ENCODE measurements around the gene CD99L2. TPM values are rescaled to one million over a fixed set of nuclear protein-coding genes. Genes with fewer than 3 reads are reported as not detected.

CD99L2 gene
- total and polyA plus RNA-seq, 2 donors (not counting 1 experiment from before 2014, with no cell fraction given): 40.6 to 55.5 TPM

DNA sequence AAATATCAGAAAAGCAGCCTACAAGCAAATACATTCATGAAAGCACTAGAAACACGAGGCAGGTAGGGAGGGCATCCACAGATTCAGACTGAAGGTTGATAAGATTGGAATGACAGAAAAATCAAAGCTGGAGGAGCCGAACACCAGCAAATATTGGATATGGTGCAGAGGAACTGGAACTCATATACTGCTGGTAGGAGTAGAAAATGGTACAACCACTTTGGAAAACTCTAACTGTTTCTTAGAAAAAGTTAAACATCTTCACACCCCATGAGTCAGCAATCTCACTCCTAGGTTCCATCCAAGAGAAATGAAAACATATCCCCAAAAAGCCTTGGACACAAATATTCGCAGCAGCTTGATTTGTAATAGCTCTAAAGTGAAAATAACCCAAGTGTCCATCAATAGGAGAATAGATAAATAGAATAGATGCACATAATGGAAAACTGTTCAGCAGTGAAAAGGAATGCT, 27.1 kb downstream of the CD99L2 start:
- TF ChIP-seq EZH2 (IDR thresholded peaks at IDR 0.05; ENCODE audit: low read length, missing control alignments): no peak
- TF ChIP-seq, protein P1, sequence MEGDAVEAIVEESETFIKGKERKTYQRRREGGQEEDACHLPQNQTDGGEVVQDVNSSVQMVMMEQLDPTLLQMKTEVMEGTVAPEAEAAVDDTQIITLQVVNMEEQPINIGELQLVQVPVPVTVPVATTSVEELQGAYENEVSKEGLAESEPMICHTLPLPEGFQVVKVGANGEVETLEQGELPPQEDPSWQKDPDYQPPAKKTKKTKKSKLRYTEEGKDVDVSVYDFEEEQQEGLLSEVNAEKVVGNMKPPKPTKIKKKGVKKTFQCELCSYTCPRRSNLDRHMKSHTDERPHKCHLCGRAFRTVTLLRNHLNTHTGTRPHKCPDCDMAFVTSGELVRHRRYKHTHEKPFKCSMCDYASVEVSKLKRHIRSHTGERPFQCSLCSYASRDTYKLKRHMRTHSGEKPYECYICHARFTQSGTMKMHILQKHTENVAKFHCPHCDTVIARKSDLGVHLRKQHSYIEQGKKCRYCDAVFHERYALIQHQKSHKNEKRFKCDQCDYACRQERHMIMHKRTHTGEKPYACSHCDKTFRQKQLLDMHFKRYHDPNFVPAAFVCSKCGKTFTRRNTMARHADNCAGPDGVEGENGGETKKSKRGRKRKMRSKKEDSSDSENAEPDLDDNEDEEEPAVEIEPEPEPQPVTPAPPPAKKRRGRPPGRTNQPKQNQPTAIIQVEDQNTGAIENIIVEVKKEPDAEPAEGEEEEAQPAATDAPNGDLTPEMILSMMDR (conservative IDR thresholded peaks at IDR 0.05 in 1 of 2, IDR thresholded peaks at IDR 0.05 in 1 of 2; ENCODE audit: low read depth in 1 of 2, low read length in 2 of 2): no peak
- no peak overlapping the region for H3K9ac ChIP-seq (ENCODE audit: insufficient read depth, low read length)
- H3K79me2 ChIP-seq (ENCODE audit: control insufficient read depth, insufficient read depth, low read length): no peaks in the 10 kb centered on the region
- no peak overlapping the region for H2AFZ ChIP-seq (ENCODE audit: low read length)
- H3K4me2 ChIP-seq (ENCODE audit: extremely low read depth, insufficient read depth, low read length): no peak overlapping the region
- H4K20me1 ChIP-seq (ENCODE audit: control insufficient read depth, extremely low read depth, insufficient read depth, low read length): no peaks in the 10 kb centered on the region
- peak in 1 of 2 donors; percentile 3 for DNase-seq (ENCODE audit: low read depth in 2 of 2)
- no peaks in the 10 kb centered on the region for H3K36me3 ChIP-seq (ENCODE audit: control insufficient read depth, insufficient read depth, low read length)
- no peak overlapping the region for H3K4me3 ChIP-seq (replicated peaks in 1 of 4; ENCODE audit: control extremely low read depth in 1 of 4, insufficient read depth in 1 of 4, low read depth in 3 of 4, low read length in 4 of 4)
- peaks cover 3% of the 10 kb centered on the region for H3K4me1 ChIP-seq (ENCODE audit: control insufficient read depth, extremely low read depth, insufficient read depth, low read length)
- no peaks in the 10 kb centered on the region for H3K9me3 ChIP-seq (ENCODE audit: control insufficient read depth, insufficient read depth, low read depth, low read length)
- H3K27me3 ChIP-seq (ENCODE audit: control insufficient read depth, insufficient read depth, low read length): no peaks in the 10 kb centered on the region
- H3K27ac ChIP-seq (ENCODE audit: insufficient read depth, low read length): no peak overlapping the region

DNA sequence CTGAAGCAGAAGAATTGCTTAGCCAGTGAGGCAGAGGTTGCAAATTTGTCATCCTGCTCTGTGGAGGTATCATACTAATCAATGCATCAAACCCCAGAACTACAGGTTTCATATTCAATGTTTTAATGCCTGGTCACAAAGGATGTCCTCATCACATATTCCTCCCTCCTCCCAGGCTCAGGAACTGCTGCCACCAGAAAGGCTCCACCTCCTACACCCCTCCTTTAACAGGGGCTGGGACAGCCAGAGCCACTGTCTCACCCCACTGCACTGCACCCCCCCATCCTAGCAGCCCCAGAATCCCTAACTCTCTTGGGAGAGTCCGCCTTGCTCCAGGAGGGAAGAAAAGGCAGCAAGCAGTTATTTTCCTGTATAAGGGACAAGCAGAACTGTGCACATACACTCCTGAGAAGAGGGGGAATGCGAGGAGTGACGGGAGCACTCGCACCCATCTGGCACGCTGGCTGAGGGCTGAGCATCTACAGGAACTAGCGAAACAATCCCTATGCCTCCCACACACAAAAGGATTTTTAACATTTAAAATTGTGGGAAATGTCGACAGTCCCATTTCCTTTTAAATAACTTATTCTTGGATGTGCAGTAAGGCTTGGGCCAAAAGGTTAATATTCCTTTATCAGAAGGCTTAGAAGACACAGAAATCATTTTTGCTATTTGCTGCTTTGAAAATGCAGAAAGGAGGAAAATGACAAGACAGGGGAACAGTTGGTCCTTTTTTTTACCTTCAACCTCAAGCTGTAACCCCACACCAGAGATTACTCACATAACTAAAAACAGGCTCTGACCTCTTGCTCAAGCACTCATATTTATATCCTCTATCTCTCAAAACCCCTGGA, 27.8 kb downstream of the CD99L2 start:
- no peak for TF ChIP-seq EZH2 (IDR thresholded peaks at IDR 0.05; ENCODE audit: low read length, missing control alignments)
- TF ChIP-seq, protein P1 (conservative IDR thresholded peaks at IDR 0.05 in 1 of 2, IDR thresholded peaks at IDR 0.05 in 1 of 2; ENCODE audit: low read depth in 1 of 2, low read length in 2 of 2): no peak
- Histone ChIP-seq H3K79me2 (ENCODE audit: control insufficient read depth, insufficient read depth, low read length) (no peaks in the 10 kb centered on the region), H3K9me3 (ENCODE audit: control insufficient read depth, insufficient read depth, low read depth, low read length) (no peaks in the 10 kb centered on the region), H3K9ac (ENCODE audit: insufficient read depth, low read length) (no peak overlapping the region), H2AFZ (ENCODE audit: low read length) (no peak overlapping the region), H3K36me3 (ENCODE audit: control insufficient read depth, insufficient read depth, low read length) (no peaks in the 10 kb centered on the region), H4K20me1 (ENCODE audit: control insufficient read depth, extremely low read depth, insufficient read depth, low read length) (no peaks in the 10 kb centered on the region), H3K27me3 (ENCODE audit: control insufficient read depth, insufficient read depth, low read length) (no peaks in the 10 kb centered on the region), H3K4me1 (ENCODE audit: control insufficient read depth, extremely low read depth, insufficient read depth, low read length) (peaks cover 3% of the 10 kb centered on the region), H3K27ac (ENCODE audit: insufficient read depth, low read length) (no peak overlapping the region), H3K4me2 (ENCODE audit: extremely low read depth, insufficient read depth, low read length) (peak overlapping the region; percentile 13), H3K4me3 (replicated peaks in 1 of 4; ENCODE audit: control extremely low read depth in 1 of 4, insufficient read depth in 1 of 4, low read depth in 3 of 4, low read length in 4 of 4) (no peak overlapping the region)
- peak in 1 of 2 donors; percentile 37 for DNase-seq (ENCODE audit: low read depth in 2 of 2)

DNA sequence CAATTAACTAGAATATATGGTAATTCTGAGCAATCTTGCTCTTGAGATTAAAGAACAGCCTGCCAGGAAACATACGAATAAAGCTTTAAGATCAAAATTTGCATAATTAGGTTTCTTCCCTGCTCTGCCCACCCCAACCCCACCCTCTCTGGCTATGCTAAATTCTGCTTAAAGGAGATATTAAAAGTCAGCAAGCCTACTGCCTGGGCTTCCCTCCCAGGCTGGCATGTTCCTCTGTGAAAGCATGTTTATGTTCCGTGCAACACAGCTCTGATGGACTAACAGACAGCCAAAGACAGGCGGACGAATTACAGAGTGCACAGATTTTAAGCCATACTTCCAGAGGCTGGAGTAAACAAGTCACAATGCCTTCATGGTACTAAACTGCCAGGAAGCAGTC, 28.4 kb downstream of the CD99L2 start:
- no peaks in the 10 kb centered on the region for H3K36me3 ChIP-seq (ENCODE audit: control insufficient read depth, insufficient read depth, low read length)
- H4K20me1 ChIP-seq (ENCODE audit: control insufficient read depth, extremely low read depth, insufficient read depth, low read length): no peaks in the 10 kb centered on the region
- no peak overlapping the region for H2AFZ ChIP-seq (ENCODE audit: low read length)
- no peaks in the 10 kb centered on the region for H3K79me2 ChIP-seq (ENCODE audit: control insufficient read depth, insufficient read depth, low read length)
- no peak for DNase-seq (ENCODE audit: low read depth in 2 of 2)
- TF ChIP-seq EZH2 (IDR thresholded peaks at IDR 0.05; ENCODE audit: low read length, missing control alignments): no peak
- TF ChIP-seq, protein P1 (conservative IDR thresholded peaks at IDR 0.05 in 1 of 2, IDR thresholded peaks at IDR 0.05 in 1 of 2; ENCODE audit: low read depth in 1 of 2, low read length in 2 of 2): no peak
- no peak overlapping the region for H3K4me3 ChIP-seq (replicated peaks in 1 of 4; ENCODE audit: control extremely low read depth in 1 of 4, insufficient read depth in 1 of 4, low read depth in 3 of 4, low read length in 4 of 4)
- H3K4me2 ChIP-seq (ENCODE audit: extremely low read depth, insufficient read depth, low read length): peak overlapping the region; percentile 13
- H3K27ac ChIP-seq (ENCODE audit: insufficient read depth, low read length): no peak overlapping the region
- H3K27me3 ChIP-seq (ENCODE audit: control insufficient read depth, insufficient read depth, low read length): no peaks in the 10 kb centered on the region
- H3K9ac ChIP-seq (ENCODE audit: insufficient read depth, low read length): no peak overlapping the region
- H3K9me3 ChIP-seq (ENCODE audit: control insufficient read depth, insufficient read depth, low read depth, low read length): no peaks in the 10 kb centered on the region
- H3K4me1 ChIP-seq (ENCODE audit: control insufficient read depth, extremely low read depth, insufficient read depth, low read length): peaks cover 3% of the 10 kb centered on the region
